GOT3 (cell line): ENCODE results near the gene GTPBP6.
"Not testable (repeated sequence)": the region's sequence is repeated elsewhere in the genome, so short reads cannot be mapped to it uniquely, and the experiment has no call there.

Experiments used
- DNase-seq: peaks from one replicate; lab custom pipeline; 2025; ENCODE audit warnings: mixed read lengths; lab: John Stamatoyannopoulos, UW

GTPBP6 gene

DNA sequence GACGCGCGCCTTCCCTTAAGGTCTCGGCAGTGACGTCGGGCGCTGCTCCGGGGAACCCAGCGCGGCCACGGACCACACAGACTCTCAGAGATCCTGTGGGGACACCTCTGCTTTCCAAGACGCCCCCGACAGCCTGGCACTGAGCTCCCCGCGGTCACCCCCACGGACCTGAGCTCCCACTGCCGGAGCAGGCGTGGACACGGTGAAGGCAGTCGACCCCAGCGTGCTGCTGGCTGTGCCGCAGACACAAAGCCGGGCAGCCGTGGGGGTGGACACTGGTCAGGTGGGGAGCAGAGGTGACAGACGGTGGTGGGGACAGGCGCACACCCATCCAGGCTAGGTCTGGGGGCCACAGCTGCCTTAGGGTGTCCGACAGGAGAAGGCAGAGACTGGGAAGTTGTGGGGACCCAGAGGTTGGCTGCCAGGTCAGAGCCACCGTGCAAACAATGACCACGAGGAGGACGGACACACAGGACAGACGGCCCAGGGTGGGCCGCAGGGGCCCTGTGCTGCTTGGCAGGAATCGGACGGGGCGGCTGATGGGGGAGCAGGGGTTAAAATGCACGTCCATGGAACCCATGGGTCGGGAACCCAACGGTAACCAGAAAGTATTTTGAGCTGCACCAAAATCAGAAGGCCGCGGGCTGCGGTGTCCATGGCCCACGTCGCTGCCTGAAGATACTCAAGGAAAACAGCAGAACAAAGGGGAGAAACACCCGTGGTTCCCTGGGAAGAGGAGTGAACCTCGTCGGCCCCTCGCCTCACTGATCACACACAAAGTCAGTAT is 16.6 kb upstream of the GTPBP6 start:
- DNase-seq: no peak

DNA sequence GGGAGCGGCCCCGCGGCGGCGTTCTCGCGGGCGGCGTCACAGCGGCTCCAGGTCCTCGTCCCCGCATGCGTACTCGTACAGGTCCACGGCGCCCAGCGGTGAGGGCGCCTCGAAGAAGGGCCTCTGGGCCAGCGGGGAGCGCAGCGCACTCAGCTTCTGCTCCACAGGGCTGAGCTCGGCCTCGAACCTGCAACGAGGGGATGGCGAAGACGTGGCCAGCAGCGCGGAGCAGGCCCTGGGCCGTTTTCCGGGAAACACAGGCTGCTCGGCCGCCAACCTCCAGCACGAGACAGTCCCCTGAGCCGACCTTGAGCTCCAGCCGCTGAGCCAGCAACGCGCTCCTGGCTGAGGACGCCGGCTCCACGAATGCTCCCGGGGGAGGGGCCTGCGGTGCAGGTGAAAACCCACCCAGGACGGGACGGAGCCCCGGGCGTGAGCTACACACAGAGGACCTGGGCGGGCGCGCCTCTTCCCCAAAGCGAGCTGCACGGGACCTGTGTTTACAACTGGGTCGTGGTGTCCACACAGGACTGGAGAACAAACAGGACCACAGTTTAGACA is 15.8 kb upstream of the GTPBP6 start:
- no peak for DNase-seq

GRCh38 chrX:333611-334311 is 15.2 kb upstream of the GTPBP6 start:
- no peak for DNase-seq

- no peak for DNase-seq
Observed at GRCh38 chrX:332916-333610, 14.5 kb upstream of the GTPBP6 start.

DNA sequence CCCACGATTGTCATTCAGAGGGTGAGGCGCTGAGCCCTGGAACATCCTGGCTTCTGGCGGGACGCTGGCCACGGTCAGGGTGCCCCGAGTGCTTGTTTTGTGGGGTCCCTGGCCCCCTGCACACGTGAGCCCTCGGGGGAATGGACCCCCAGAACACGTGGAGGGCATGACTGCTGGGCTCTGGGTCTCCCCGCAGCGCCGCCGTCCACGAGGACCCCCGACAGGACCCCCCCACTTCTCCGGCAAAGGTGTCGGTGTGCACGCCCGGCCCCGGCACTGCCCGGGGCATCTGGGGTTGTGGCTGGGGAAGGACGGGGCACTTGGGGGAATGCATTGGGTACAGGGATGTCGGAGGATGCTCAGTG is 13.9 kb upstream of the GTPBP6 start:
- DNase-seq: no peak

DNA sequence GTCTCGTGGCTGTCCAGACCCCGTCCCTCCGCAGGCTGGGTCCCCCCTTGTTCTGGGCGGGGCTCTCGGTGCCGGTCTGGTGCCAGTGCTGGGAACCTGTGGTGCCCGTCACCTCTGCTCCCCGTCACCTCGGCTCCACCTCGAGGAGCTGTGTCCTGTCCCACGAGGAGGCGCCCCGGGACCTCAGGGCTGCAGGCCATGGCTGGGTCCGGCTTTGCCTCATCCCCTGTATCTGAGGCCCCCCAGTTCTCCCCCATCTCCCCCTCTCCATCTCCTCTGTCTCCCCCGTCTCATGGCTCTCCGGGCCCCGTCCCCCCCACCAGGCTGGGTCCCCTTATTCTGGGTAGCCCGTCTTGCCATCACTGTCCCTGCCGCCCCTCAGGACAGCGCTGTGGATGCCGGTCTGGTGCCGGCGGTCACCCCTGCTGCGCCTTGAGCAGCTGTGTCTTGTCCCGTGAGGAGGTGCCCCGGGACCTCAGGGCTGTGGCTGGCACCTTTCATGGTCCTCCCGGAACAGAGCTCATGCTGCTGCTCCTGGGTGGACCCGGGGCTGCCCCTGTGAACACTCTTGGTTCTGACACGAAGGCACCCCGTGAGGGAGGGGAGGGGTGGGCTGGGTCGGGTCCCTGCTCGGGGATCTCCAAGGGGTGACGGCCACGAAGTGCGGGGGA is 13.4 kb upstream of the GTPBP6 start:
- no peak for DNase-seq

DNA sequence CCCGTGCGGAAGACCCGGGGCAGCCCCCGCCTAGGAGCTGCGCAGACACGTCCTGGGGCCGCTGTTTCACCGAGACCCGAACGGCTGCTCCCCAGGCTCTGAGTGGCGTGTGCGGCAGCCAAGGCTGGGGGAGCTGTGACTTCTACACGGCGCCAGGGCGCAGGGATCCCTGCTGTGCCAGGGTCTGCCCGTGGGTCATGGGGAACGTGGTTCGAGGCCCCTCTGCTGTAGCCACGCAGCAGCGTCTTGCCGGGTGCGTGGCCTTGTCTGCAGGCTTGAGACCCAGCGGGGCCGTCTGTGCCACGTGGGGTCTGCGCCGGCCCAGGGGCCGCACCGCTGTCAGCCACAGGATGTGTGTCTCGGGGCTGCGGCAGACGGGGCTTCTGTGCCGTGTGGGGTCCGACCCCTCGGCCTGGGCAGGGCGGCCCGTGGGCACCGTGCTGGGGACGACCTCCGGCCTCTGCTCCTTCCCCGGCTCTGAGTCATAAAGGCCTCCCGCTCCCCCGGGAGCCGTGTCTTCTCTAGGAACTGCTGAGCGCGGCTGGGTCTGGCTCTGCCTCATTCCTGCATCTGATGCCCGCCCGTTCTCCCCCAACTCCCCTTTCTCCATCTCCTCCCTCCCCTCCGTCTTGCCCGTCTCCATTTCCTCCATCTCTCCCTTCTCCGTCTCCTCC is 12.7 kb upstream of the GTPBP6 start:
- peak; percentile 26 for DNase-seq

DNA sequence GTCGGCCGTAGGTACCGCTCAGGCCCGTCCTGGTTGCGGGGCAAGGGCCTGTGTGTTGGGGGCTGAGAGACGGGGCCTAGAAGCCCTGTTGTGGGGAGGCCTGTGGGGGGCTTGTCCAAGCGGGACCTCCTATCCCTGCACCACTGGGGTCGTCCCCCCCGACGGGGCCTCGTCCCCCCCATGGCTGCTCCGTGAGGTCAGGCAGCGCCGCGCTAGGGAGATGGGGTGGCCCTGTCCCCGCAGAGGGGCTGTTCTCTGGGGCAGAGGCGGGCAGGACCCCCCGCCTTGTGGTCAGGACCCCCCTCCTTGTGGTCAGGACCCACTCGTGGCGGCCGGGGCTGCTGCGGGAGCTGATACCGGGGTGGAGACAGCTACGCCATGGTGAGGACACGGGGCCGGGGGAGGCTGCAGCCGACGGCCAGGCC is 12.1 kb upstream of the GTPBP6 start:
- no peak for DNase-seq

- not testable (repeated sequence) for DNase-seq
Observed at GRCh38 chrX:330141-330725, 11.6 kb upstream of the GTPBP6 start.

DNA sequence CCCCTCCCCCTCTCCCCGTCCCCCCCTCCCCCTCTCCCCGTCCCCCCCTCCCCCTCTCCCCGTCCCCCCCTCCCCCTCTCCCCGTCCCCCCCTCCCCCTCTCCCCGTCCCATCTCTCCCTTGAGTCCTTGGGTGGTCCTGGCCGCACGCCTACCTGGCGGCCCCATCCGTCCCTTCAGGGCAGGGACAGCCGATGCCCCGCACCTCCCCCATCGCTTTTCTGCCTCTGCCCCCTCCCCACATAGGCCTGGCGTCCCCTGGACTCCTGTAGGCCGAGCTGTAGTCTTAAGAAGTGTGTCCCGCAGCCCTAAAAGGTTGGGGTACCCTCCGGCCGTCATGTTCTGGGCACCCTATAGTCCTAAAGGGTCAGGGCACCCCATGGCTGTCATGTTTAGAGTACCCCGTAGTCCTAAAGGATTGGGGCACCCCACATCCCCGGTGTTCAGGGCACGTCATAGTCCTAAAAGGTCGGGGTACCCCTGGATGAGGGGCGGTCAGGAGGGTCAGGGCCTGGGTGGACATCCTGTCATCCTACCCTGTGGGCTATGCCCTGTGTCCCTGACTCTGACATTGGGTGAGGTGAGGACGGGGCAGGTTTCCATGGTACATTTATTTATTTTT is 10.8 kb upstream of the GTPBP6 start:
- no peak for DNase-seq

GRCh38 chrX:327660-328126 is 9.1 kb upstream of the GTPBP6 start:
- no peak for DNase-seq

- not testable (repeated sequence) for DNase-seq
Observed at GRCh38 chrX:324664-325063, 6.1 kb upstream of the GTPBP6 start.

DNA sequence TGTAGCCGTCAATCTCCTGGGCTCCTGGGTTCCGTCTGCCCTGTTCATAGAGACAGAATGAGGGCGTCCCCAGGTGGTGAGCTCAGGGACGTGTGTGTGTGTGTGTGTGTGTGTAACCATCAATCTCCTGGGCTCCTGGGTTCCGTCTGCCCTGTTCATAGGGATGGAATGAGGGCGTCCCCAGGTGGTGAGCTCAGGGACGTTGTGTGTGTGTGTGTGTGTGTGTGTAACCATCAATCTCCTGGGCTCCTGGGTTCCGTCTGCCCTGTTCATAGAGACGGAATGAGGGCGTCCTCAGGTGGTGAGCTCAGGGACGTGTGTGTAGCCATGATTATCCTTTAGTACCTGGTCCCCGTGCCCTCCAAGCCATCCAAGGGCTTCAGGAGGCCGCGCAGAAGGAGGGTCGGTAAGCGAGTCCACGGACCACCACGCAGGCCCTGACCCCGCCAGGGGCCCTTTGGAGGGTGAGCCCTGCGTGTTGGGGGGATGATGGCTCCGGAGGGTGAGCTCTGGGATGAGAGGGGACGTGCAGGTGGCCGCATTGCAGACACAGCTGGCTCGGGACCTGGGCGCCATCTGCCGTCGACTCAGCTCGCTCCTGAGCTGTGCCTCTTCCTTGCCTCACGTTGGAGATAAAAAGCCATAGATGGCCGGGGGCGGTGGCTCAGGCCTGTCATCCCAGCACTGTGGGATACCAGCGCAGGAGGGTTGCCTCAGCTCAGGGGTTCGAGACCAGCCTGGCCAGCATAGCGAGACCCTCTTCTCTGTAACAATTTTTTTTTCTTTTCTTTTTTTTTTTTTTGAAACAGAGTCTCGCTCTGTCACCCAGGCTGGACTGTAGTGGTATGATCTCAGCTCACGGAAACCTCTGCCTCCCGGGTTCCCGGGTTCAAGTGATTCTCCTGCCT is 5.4 kb upstream of the GTPBP6 start:
- DNase-seq: no peak

- DNase-seq: no peak
Observed at GRCh38 chrX:320126-320783, 1.7 kb upstream of the GTPBP6 start.

DNA sequence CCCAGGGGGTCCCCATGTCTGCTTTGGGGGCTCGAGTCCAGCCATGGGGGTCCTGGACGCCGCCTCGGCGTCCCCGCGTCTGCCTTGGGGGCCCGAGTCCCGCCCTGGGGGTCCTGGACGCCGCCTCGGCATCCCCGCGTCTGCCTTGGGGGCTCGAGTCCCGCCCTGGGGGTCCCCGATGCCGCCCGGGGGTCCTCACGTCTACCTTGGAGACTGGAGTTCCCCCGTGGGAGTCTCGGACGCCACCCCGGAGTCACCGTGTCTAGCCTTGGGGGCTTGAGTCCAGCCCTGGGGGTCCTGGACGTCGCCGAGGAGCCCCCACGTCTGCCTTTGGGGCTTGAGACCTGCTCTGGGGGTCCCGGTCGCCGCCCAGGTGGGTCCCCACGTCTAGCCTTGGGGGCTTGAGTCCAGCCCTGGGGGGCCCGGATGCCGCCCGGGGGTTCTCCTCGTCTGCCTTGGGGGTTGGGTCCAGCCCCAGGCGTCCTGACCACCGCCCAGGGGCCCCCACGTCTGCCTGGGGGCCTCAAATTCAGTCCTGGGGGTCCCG is 1.1 kb upstream of the GTPBP6 start:
- DNase-seq: no peak

DNA sequence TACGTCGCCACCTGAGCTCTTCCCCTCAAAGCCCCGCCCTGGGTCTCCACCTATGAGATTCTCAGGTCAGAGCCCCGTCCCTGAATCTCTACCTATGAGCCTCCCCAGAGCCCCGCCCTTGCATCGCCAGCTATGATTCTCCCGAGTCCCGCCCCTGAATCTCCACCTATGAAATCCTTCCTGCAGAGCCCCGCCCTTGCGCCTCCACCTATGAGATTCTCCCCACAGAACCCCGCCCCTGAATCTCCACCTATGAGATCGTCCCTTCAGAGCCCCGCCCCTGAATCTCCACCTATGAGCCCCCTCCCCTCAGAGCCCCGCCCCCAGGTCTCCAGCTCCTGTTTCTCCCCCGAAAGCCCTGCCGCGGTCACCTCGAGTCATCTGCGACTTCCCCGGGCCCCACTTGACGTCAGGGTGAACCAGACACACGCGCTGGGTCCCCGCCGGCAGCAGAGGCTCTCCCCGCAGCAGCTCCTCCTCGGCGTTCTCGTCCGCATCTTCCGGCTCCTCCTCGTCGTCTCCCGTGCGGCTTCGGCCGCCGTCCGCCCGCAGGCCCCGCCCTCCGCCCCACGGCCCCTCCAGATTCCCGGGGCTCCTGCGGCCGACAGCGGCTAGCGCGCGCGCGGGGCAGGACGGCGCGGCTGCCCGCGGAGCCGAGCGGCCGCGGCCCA is 393 bp downstream of the GTPBP6 start:
- DNase-seq: no peak

GRCh38 chrX:317424-318067 is 1.1 kb downstream of the GTPBP6 start:
- no peak for DNase-seq
